PFSK-1 (cell line): ENCODE data around the gene MKNK2.

Source experiments
- FOXP2 ChIP-seq: optimal IDR thresholded peaks from 2 replicates; pipeline ENCODE3; 2011; ENCODE audit warnings: borderline replicate concordance, control low read depth, inconsistent platforms; ENCODE audit not compliant: insufficient read depth; ENCODE audit errors: extremely low read length, extremely low read depth
- POLR2AphosphoS5 ChIP-seq: IDR thresholded peaks from 2 replicates; pipeline ENCODE4 v1.6.1; 2012; ENCODE audit warnings: low read depth, mild to moderate bottlenecking, control low read depth, low read length, moderate library complexity
- REST ChIP-seq, 2 experiments: IDR thresholded peaks; 2 replicates each; pipeline versions ENCODE4 v1.6.1 to v1.8.0; 2011 to 2012; ENCODE audit warnings: low read depth in 2 of 2, low read length in 2 of 2, control low read depth in 1 of 2, inconsistent platforms in 1 of 2, mild to moderate bottlenecking in 1 of 2, moderate library complexity in 1 of 2; ENCODE audit not compliant: insufficient read depth in 1 of 2
- SIN3A ChIP-seq: IDR thresholded peaks from 2 replicates; pipeline ENCODE4 v1.6.1; 2012; ENCODE audit warnings: mild to moderate bottlenecking, low read length, moderate library complexity, borderline replicate concordance; ENCODE audit not compliant: insufficient read depth
- TAF1 ChIP-seq: IDR thresholded peaks from 2 replicates; pipeline ENCODE4 v1.6.1; 2012; ENCODE audit warnings: low read length, control low read depth, borderline replicate concordance; ENCODE audit not compliant: insufficient read depth

GRCh38 chr19:2063824-2064223 lies 12.8 kb upstream of the MKNK2 start:
- TF ChIP-seq POLR2AphosphoS5: no peak
- TF ChIP-seq REST (IDR thresholded peaks at IDR 0.05; ENCODE audit: insufficient read depth in 1 of 2, low read depth in 2 of 2, low read length in 2 of 2): no peak
- TF ChIP-seq FOXP2: no peak
- no peak for TF ChIP-seq TAF1
- TF ChIP-seq SIN3A: no peak
